Spinal cord (tissue), 10 donors: ENCODE data around the gene VEGFB. TPM values are rescaled to one million over a fixed set of nuclear protein-coding genes. Genes with fewer than 3 reads are reported as not detected.

Experiments
- DNase-seq, 6 donors: peaks; one replicate each; pipeline versions ENCODE4 v3.0.0 to v3.0.0-alpha.2; 2013 to 2015; ENCODE audit warnings: low spot score in 6 of 6, low read depth in 4 of 6
- H3K27ac ChIP-seq: one replicate; pipeline ENCODE4 v1.5.1; 2013; ENCODE audit warnings: low read depth, low read length, control low read depth
- H3K27me3 ChIP-seq: one replicate; pipeline ENCODE4 v1.6.1; 2013; ENCODE audit warnings: low read length; ENCODE audit not compliant: control insufficient read depth, insufficient read depth
- H3K36me3 ChIP-seq: one replicate; pipeline ENCODE4 v1.6.1; 2013; ENCODE audit warnings: low read length; ENCODE audit not compliant: control insufficient read depth, insufficient read depth
- H3K4me1 ChIP-seq: one replicate; pipeline ENCODE4 v1.6.1; 2013; ENCODE audit warnings: low read length; ENCODE audit not compliant: control insufficient read depth, insufficient read depth
- H3K4me3 ChIP-seq: one replicate; pipeline ENCODE4 v1.5.1; 2013; ENCODE audit warnings: low read depth, low read length, control low read depth
- H3K9me3 ChIP-seq: one replicate; pipeline ENCODE4 v1.6.1; 2013; ENCODE audit warnings: low read length; ENCODE audit not compliant: control insufficient read depth, insufficient read depth
- WGBS: methylation state at CpG from one replicate; pipeline ENCODE4 v1.1.5; 2013; ENCODE audit warnings: missing lambda C conversion rate; ENCODE audit not compliant: insufficient coverage; 5-methylcytosine and 5-hydroxymethylcytosine counted together
- polyA plus RNA-seq, 2 donors: library from polyadenylated mRNA; unstranded; fragments of 120-200 nt; gene quantifications; one replicate each; pipeline ENCODE4 v1.2.1, GENCODE V29; 2013; ENCODE audit not compliant: insufficient read length in 2 of 2
- total RNA-seq, 2 donors: library from RNA; depleted of rRNA in 1 of 2; stranded (reverse); fragments of 120-200 nt in 1 of 2; fragments of >200 nt in 1 of 2; gene quantifications; one replicate each; pipeline versions ENCODE4 v1.2.3 to v1.2.4, GENCODE V29; 2013 to 2014
- donor health status: healthy.

VEGFB gene
- total and polyA plus RNA-seq, 4 donors: 46.8 to 255 (median 173) TPM

DNA sequence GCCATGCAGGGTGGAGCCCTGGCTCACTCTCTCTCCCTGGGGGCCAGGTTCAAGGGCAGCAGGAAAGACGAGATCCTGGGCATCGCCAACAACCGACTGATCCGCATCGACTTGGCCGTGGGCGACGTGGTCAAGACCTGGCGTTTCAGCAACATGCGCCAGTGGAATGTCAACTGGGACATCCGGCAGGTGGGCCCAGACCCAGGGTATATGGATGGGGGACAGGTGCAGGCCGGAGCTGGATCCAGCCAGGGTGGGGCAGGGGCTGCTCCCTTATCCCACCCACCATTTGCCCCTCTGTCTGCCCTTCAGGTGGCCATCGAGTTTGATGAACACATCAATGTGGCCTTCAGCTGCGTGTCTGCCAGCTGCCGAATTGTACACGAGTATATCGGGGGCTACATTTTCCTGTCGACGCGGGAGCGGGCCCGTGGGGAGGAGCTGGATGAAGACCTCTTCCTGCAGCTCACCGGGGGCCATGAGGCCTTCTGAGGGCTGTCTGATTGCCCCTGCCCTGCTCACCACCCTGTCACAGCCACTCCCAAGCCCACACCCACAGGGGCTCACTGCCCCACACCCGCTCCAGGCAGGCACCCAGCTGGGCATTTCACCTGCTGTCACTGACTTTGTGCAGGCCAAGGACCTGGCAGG lies 11.3 kb upstream of the VEGFB start:
- 89% methylated on average over 22 of the region's 24 CpGs for WGBS
- Histone ChIP-seq H3K27me3 (no peaks in the 10 kb centered on the region), H3K9me3 (no peaks in the 10 kb centered on the region), H3K36me3 (peaks cover 48% of the 10 kb centered on the region), H3K4me1 (peaks cover 41% of the 10 kb centered on the region), H3K27ac (no peak overlapping the region), H3K4me3 (no peak overlapping the region)
- no peak for DNase-seq

DNA sequence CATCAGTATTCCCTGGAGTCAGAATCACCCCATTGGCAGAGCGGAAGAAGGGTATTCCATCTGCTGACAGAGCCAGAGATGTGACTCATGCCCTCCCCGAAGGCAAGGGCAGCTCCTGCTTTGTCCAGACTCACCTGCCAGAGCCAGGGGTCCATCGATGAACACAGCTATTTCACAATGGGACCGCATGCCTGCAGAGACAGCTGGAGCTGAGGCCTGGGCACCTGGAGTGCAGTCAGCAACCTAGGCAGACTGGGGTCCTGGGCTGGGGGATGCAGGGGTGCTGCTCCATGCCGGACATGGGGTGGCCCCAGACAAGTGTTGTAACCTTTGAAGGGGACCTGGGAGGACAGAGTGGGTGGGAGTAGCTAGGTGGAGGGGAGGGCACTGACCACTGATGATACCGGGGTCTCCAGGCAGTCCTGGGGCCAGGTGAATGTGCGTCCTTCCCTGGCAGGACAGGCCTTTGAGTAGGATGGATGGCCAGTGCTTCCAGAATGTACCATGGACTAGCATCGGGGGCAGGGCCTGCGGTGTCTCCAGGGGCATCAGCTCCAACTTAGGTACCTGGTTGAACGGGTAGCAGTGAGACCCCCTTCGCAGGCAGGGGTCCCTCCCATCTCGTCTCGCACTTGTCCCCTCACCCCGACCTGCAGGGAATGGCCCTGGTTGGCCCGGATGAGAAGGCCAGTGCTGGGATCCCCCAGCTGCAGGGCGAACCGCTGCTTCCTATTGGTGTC lies 10.1 kb upstream of the VEGFB start:
- no peaks in the 10 kb centered on the region for H3K9me3 ChIP-seq
- no peak for DNase-seq
- H3K27ac ChIP-seq: no peak overlapping the region
- no peak overlapping the region for H3K4me3 ChIP-seq
- H3K27me3 ChIP-seq: no peaks in the 10 kb centered on the region
- H3K4me1 ChIP-seq: peaks cover 39% of the 10 kb centered on the region
- H3K36me3 ChIP-seq: peaks cover 47% of the 10 kb centered on the region
- WGBS: 92% methylated on average over 17 of the region's 17 CpGs

DNA sequence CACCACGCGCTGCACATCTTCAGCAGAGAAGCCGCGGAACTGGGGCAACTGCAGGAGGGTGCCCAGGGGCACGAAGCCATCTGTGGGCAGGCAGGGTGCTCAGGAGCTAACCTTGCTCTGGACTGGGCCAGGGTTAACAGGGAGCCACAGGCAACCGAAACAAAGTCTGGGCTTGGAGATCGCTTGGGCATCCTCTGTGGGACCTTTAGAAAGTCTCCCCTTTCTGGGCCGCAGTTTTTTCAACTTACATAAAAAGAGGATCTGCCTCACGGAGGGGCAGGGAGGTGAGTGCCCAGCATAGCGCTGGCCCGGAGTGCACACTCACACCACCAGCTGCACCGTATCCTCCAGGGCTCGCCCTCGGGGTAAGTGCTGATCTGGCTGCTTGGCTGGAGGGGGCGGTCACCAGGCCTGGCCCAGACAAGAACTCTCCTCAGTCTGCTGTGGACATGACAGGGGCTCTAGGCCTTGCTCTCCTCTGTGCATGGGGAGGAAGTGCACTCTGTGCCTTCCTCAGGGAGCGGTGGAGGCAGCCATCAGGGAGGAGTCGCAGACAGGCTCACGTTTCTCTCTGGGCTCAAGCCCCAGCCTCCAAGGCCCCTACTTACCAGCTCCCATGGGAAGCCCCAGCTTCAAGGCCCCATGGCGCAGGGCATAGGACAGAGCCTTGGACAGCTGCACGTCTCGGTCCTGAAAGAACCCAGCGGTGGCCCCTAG lies 9.3 kb upstream of the VEGFB start:
- Histone ChIP-seq H3K27ac (peak overlapping the region; percentile 69), H3K4me1 (peaks cover 46% of the 10 kb centered on the region), H3K4me3 (peak overlapping the region; percentile 73), H3K36me3 (peaks cover 39% of the 10 kb centered on the region), H3K27me3 (no peaks in the 10 kb centered on the region), H3K9me3 (no peaks in the 10 kb centered on the region)
- WGBS: 60% methylated on average over 22 of the region's 22 CpGs
- no peak for DNase-seq

DNA sequence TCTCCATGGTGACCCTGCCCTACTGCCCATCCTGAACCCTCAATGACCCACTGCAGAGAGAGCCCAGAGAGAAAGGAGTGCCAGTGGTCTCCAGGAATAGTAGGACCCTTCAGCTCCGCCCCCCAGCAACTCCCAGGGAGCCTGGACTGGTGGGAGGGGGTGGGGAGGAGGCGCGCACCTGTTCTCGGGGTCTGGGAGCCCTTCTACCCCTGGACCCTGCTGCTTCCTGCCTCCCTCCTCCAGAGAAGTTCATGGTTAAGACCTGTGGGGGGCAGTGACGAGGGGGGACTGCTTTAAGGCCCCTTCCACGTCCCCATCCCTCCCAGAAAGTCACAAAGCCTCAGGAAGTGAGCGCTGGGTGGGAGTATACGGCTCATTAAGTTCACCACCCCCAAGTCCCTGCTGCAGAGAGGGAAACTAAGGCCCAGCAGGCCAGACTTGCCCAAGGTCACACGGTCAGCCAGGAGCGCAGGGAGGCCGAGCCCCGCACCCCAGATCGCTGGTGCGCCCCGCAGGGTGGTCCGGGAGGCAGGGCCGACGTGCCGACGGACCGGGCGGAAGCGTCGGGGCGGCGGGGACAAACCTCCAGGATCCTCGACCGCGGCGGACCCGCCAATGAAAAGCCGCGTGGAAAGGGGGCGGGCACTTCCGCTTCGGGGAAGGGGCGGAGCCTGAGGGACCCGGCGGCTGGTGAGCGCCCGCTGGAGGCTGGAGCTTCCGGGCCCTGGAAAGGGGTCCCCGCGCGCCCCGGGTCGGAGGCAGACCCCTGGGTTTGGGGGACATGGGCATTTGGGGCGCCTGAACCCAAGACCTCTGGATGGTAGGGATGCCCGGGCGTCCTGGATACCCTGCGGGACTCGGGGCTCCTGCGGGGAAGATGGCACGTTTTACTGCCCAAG lies 8.5 kb upstream of the VEGFB start, which contains the start of the genes NUDT22 and TRPT1:
Gene NUDT22 (plus strand): TSS at position 667 of the 899 bp plus-strand sequence. CDS start 379 bp downstream, outside the sequence.
Gene TRPT1 (minus strand): TSS at position 579 of the 899 bp plus-strand sequence. CDS start 326 bp downstream, at position 253.
- peaks cover 31% of the 10 kb centered on the region for H3K36me3 ChIP-seq
- H3K4me3 ChIP-seq: peak within 1 kb of the TSS; percentile 73
- 0% methylated on average over 46 of the region's 54 CpGs for WGBS
- no peaks in the 10 kb centered on the region for H3K27me3 ChIP-seq
- H3K9me3 ChIP-seq: no peaks in the 10 kb centered on the region
- H3K4me1 ChIP-seq: peaks cover 47% of the 10 kb centered on the region
- peak; percentile 72 to 96 (median 80) for DNase-seq
- H3K27ac ChIP-seq: peak within 1 kb of the TSS; percentile 69

DNA sequence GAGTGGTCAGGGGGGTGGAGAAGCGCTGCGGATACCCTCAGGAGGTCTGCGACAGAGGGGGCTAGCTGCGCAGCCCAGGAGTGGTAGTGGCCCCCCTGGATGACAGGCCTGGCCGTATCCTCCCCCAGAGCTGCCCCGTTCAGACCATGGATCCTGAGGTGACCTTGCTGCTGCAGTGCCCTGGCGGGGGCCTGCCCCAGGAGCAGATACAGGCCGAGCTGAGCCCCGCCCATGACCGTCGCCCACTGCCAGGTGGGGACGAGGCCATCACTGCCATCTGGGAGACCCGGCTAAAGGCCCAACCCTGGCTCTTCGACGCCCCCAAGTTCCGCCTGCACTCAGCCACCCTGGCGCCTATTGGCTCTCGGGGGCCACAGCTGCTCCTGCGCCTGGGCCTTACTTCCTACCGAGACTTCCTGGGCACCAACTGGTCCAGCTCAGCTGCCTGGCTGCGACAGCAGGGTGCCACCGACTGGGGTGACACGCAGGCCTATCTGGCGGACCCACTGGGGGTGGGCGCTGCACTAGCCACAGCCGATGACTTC lies 7.8 kb upstream of the VEGFB start:
- H3K36me3 ChIP-seq: peaks cover 27% of the 10 kb centered on the region
- H3K4me1 ChIP-seq: peaks cover 55% of the 10 kb centered on the region
- peak overlapping the region; percentile 50 for H3K27ac ChIP-seq
- peak overlapping the region; percentile 73 for H3K4me3 ChIP-seq
- H3K27me3 ChIP-seq: no peaks in the 10 kb centered on the region
- WGBS: 21% methylated on average over 26 of the region's 26 CpGs
- DNase-seq: peak in 1 of 6 donors; percentile 17
- H3K9me3 ChIP-seq: no peaks in the 10 kb centered on the region

DNA sequence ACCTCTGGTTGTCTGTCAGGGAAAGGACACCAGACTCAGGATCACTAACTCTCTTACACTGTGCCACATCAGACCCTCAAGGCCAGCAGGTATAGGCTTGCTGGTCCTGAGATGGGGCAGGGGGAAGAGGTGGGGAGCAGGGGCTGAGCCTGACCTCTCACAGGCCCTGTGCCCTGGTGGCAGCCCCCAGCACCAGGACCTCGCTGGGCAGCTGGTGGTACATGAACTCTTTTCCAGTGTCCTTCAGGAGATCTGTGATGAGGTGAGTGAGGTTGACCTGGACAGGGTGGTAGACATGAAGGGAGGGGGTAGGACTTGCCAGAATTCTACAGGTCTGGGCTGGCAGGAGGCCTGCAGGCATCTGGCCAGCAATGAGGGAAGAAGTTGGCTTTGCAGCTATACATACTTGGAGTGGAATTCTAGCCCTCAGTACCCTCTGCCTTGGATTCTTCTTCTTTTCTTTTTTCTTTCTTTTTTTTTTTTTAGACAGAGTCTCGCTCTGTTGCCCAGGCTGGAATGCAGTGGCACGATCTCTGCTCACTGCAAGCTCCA lies 6.9 kb upstream of the VEGFB start:
- H3K4me3 ChIP-seq: peak overlapping the region; percentile 73
- H3K36me3 ChIP-seq: peaks cover 34% of the 10 kb centered on the region
- 100% methylated on average over 1 of the region's 3 CpGs for WGBS
- peaks cover 64% of the 10 kb centered on the region for H3K4me1 ChIP-seq
- H3K9me3 ChIP-seq: no peaks in the 10 kb centered on the region
- H3K27me3 ChIP-seq: no peaks in the 10 kb centered on the region
- no peak for DNase-seq
- H3K27ac ChIP-seq: no peak overlapping the region

DNA sequence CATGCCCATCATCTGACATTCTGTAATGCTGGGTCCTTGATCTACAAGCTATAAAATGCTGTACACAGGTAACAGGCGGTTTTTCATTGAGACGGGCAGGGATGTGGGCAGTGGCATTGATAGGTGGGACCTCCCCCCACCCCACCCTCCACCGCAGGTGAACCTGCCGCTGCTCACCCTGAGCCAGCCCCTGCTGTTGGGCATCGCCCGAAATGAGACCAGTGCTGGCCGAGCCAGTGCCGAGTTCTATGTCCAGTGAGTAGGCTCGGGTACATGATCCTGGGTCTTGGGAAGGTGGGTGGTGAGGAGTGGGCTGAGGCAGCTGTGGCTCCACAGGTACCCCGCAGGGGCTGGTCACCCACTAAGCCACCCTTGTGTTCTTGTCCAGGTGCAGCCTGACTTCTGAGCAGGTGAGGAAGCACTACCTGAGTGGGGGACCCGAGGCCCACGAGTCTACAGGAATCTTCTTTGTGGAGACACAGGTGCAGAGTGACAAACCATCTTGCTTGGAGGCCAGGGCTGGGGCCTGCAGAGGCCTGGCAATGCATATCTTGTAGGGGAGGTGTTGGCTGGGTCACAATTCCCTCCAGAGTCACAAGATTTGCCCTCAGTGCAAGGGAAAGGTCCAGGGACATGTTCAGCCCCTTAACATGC lies 5.2 kb upstream of the VEGFB start:
- no peak for DNase-seq
- H3K27me3 ChIP-seq: no peaks in the 10 kb centered on the region
- H3K27ac ChIP-seq: peak overlapping the region; percentile 97
- H3K4me3 ChIP-seq: peak overlapping the region; percentile 92
- H3K9me3 ChIP-seq: no peaks in the 10 kb centered on the region
- peaks cover 78% of the 10 kb centered on the region for H3K4me1 ChIP-seq
- peaks cover 22% of the 10 kb centered on the region for H3K36me3 ChIP-seq
- 91% methylated on average over 4 of the region's 12 CpGs for WGBS

DNA sequence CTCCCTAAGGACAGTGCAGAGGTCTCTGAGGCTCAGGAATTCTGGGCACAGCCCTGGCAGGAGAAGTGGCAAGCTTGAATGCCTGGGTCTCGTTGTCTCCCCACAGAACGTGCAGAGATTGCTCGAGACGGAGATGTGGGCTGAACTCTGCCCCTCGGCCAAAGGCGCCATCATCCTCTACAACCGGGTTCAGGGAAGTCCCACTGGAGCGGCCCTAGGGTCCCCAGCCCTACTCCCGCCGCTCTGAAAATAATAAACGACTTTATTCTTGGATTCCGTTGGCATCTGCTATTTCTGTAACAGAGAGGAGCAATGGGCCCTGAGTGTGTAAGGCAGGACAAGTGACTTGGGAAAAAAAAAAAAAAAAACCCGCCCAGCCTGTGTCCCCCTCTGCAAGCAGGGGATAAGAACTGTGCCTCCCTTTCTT lies 4.6 kb upstream of the VEGFB start:
- DNase-seq: no peak
- no peaks in the 10 kb centered on the region for H3K27me3 ChIP-seq
- H3K36me3 ChIP-seq: peaks cover 16% of the 10 kb centered on the region
- no peaks in the 10 kb centered on the region for H3K9me3 ChIP-seq
- WGBS: 9% methylated on average over 7 of the region's 13 CpGs
- peaks cover 73% of the 10 kb centered on the region for H3K4me1 ChIP-seq
- peak overlapping the region; percentile 92 for H3K4me3 ChIP-seq
- H3K27ac ChIP-seq: peak overlapping the region; percentile 97
